CD14-positive monocyte (primary cell): ENCODE data around the gene SCEL. TPM values are rescaled to one million over a fixed set of nuclear protein-coding genes. Genes with fewer than 3 reads are reported as not detected.

Experiments used
- DNase-seq, 3 donors: peaks; one replicate each; pipeline ENCODE4 v3.0.0-alpha.2; 2011 to 2022
- H2AFZ ChIP-seq: 2 replicates; pipeline ENCODE4 v1.6.0; 2012; ENCODE audit warnings: mild to moderate bottlenecking, low read depth, low read length, inconsistent platforms; ENCODE audit not compliant: insufficient read depth, poor library complexity, severe bottlenecking
- H3K27ac ChIP-seq, 2 donors: 1 replicate in 1 of 2; 2 replicates in 1 of 2; pipeline ENCODE4 v1.5.1; 2012 to 2013; ENCODE audit warnings: low read length in 2 of 2, control low read depth in 1 of 2, inconsistent platforms in 1 of 2, low read depth in 1 of 2, mild to moderate bottlenecking in 1 of 2
- H3K27me3 ChIP-seq, 2 donors: one replicate each; pipeline versions ENCODE4 v1.6.0 to v1.6.1; 2011 to 2013; ENCODE audit warnings: low read length in 2 of 2; ENCODE audit not compliant: control insufficient read depth in 2 of 2, insufficient read depth in 2 of 2
- H3K36me3 ChIP-seq, 2 donors: replicated peaks in 1 of 2; 1 replicate in 1 of 2; 2 replicates in 1 of 2; pipeline versions ENCODE4 v1.5.1 to v1.6.1; 2012 to 2013; ENCODE audit warnings: low read length in 2 of 2, control low read depth in 1 of 2, inconsistent platforms in 1 of 2, mild to moderate bottlenecking in 1 of 2; ENCODE audit not compliant: insufficient read depth in 2 of 2, control insufficient read depth in 1 of 2
- H3K4me1 ChIP-seq, 2 donors: 1 replicate in 1 of 2; 2 replicates in 1 of 2; pipeline versions ENCODE4 v1.5.1 to v1.6.1; 2012 to 2013; ENCODE audit warnings: low read length in 2 of 2, control low read depth in 1 of 2, inconsistent platforms in 1 of 2, mild to moderate bottlenecking in 1 of 2, moderate library complexity in 1 of 2; ENCODE audit not compliant: insufficient read depth in 2 of 2, control insufficient read depth in 1 of 2
- H3K4me2 ChIP-seq: replicated peaks from 2 replicates; pipeline ENCODE3; 2012; ENCODE audit warnings: low read length, moderate library complexity, mild to moderate bottlenecking; ENCODE audit not compliant: poor library complexity, severe bottlenecking; ENCODE audit errors: extremely low read depth
- H3K4me3 ChIP-seq, 3 experiments: fragments of 200-600 bp in 1 of 3; sonication (generic) in 1 of 3; replicated peaks in 1 of 3; 1 replicate in 2 of 3; 2 replicates in 1 of 3; pipeline ENCODE4 v1.5.1; 2011 to 2013; ENCODE audit warnings: low read length in 3 of 3, mild to moderate bottlenecking in 3 of 3, control low read depth in 2 of 3, low read depth in 2 of 3, inconsistent platforms in 1 of 3, moderate library complexity in 1 of 3
- H3K79me2 ChIP-seq: 2 replicates; pipeline ENCODE4 v1.6.0; 2012; ENCODE audit warnings: mild to moderate bottlenecking, control low read depth, inconsistent platforms, low read length, moderate library complexity; ENCODE audit not compliant: insufficient read depth
- H3K9ac ChIP-seq: 2 replicates; pipeline ENCODE4 v1.6.0; 2017; ENCODE audit warnings: low read length, mild to moderate bottlenecking; ENCODE audit not compliant: insufficient read depth, poor library complexity, severe bottlenecking
- H3K9me3 ChIP-seq, 2 donors: replicated peaks in 1 of 2; 1 replicate in 1 of 2; 2 replicates in 1 of 2; pipeline versions ENCODE4 v1.5.1 to v1.6.1; 2012 to 2013; ENCODE audit warnings: low read length in 2 of 2, control low read depth in 1 of 2; ENCODE audit not compliant: control insufficient read depth in 1 of 2, insufficient read depth in 1 of 2
- H4K20me1 ChIP-seq: 2 replicates; pipeline ENCODE4 v1.6.0; 2012; ENCODE audit warnings: mild to moderate bottlenecking, low read length, control low read depth, moderate library complexity; ENCODE audit not compliant: insufficient read depth
- H3K27ac Mint-ChIP-seq, 7 donors: one replicate each; pipeline ENCODE4 v1.8.0; 2020; ENCODE audit warnings: mild to moderate bottlenecking in 7 of 7, mixed read lengths in 7 of 7, moderate library complexity in 6 of 7, inconsistent platforms in 2 of 7
- H3K27me3 Mint-ChIP-seq, 3 donors: one replicate each; pipeline ENCODE4 v1.8.0; 2021 to 2022; ENCODE audit warnings: low read depth in 3 of 3, mild to moderate bottlenecking in 3 of 3, mixed read lengths in 3 of 3, moderate library complexity in 3 of 3, inconsistent platforms in 1 of 3
- H3K36me3 Mint-ChIP-seq, 2 donors: one replicate each; pipeline ENCODE4 v1.8.0; 2020; ENCODE audit warnings: mixed read lengths in 2 of 2, inconsistent platforms in 1 of 2, mild to moderate bottlenecking in 1 of 2
- H3K4me1 Mint-ChIP-seq: one replicate; pipeline ENCODE4 v1.8.0; 2020; ENCODE audit warnings: mild to moderate bottlenecking, mixed read lengths
- H3K4me3 Mint-ChIP-seq, 2 donors: one replicate each; pipeline ENCODE4 v1.8.0; 2020; ENCODE audit warnings: mild to moderate bottlenecking in 2 of 2, mixed read lengths in 2 of 2, moderate library complexity in 1 of 2
- H3K9me3 Mint-ChIP-seq, 7 donors: one replicate each; pipeline ENCODE4 v1.8.0; 2020 to 2022; ENCODE audit warnings: mixed read lengths in 7 of 7, mild to moderate bottlenecking in 6 of 7, moderate library complexity in 6 of 7, inconsistent platforms in 2 of 7
- CTCF ChIP-seq: fragments of 200-600 bp; IDR thresholded peaks from one replicate; pipeline ENCODE4 v1.8.0; 2022; ENCODE audit warnings: antibody characterized with exemption, mild to moderate bottlenecking
- WGBS: methylation state at CpG from one replicate; pipeline ENCODE4 v1.1.5; 2013; ENCODE audit warnings: missing lambda C conversion rate; ENCODE audit not compliant: insufficient coverage; 5-methylcytosine and 5-hydroxymethylcytosine counted together
- intact Hi-C, 2 donors: fragments of 100-400 bp; cut with micrococcal nuclease; formaldehyde crosslinking; loops; one replicate each; pipeline versions ENCODE4 v1.15.0 to v1.15.1; 2023
- polyA plus RNA-seq, 3 donors: library from polyadenylated mRNA; depleted of rRNA in 1 of 3; unstranded in 2 of 3; stranded (reverse) in 1 of 3; fragments of 300-500 nt in 2 of 3; fragments of >200 nt in 1 of 3; fragmentation: Illumina TruSeq in 2 of 3; gene quantifications; 1 replicate in 2 of 3; 2 replicates in 1 of 3; pipeline ENCODE4 v1.2.3, GENCODE V29; 2012 to 2021

Gene SCEL
- polyA plus RNA-seq, 3 donors = not detected

GRCh38 chr13:77596777-77597176 lies 61.3 kb downstream of the SCEL start:
- Histone ChIP-seq H3K36me3 (no peaks in the 10 kb centered on the region), H3K9ac (no peak overlapping the region), H3K27ac (no peak overlapping the region), H3K4me1 (no peaks in the 10 kb centered on the region), H3K79me2 (no peaks in the 10 kb centered on the region), H3K4me3 (no peak overlapping the region), H2AFZ (no peak overlapping the region), H4K20me1 (no peaks in the 10 kb centered on the region), H3K27me3 (no peaks in the 10 kb centered on the region), H3K4me2 (no peak overlapping the region), H3K9me3 (no peaks in the 10 kb centered on the region)
- H3K4me3 Mint-ChIP-seq = no peak overlapping the region
- intact Hi-C loops = loop anchor here in 1 of 2 donors (10.0 kb wide), 1 partner anchor 148 kb away; no protein-coding TSS in a partner anchor
- no peaks in the 10 kb centered on the region for H3K9me3 Mint-ChIP-seq
- no peak overlapping the region for H3K27ac Mint-ChIP-seq
- DNase-seq = no peak
- H3K4me1 Mint-ChIP-seq = no peaks in the 10 kb centered on the region
- WGBS = no CpG with 5 or more reads among the region's 1 CpG
- no peaks in the 10 kb centered on the region for H3K36me3 Mint-ChIP-seq
- H3K27me3 Mint-ChIP-seq = peaks cover 0 to 3% (median 1%) of the 10 kb centered on the region in 3 donors
- no peak for TF ChIP-seq CTCF

GRCh38 chr13:77599351-77599750 lies 63.8 kb downstream of the SCEL start:
- H3K27me3 ChIP-seq = no peaks in the 10 kb centered on the region
- no peaks in the 10 kb centered on the region for H3K79me2 ChIP-seq
- intact Hi-C loops = loop anchor here in 1 of 2 donors (10.0 kb wide), 1 partner anchor 145 kb away; no protein-coding TSS in a partner anchor
- H3K27me3 Mint-ChIP-seq = peaks cover 0 to 2% (median 1%) of the 10 kb centered on the region in 3 donors
- H3K27ac Mint-ChIP-seq = no peak overlapping the region
- no peak overlapping the region for H3K4me3 ChIP-seq
- H4K20me1 ChIP-seq = no peaks in the 10 kb centered on the region
- H3K4me3 Mint-ChIP-seq = no peak overlapping the region
- no peak for DNase-seq
- H3K4me1 Mint-ChIP-seq = no peaks in the 10 kb centered on the region
- H3K9ac ChIP-seq = no peak overlapping the region
- H3K4me1 ChIP-seq = no peaks in the 10 kb centered on the region
- 86% methylated on average over 1 of the region's 2 CpGs for WGBS
- H2AFZ ChIP-seq = no peak overlapping the region
- H3K4me2 ChIP-seq = no peak overlapping the region
- no peaks in the 10 kb centered on the region for H3K36me3 Mint-ChIP-seq
- H3K9me3 ChIP-seq = no peaks in the 10 kb centered on the region
- H3K36me3 ChIP-seq = no peaks in the 10 kb centered on the region
- H3K9me3 Mint-ChIP-seq = peaks cover 0 to 3% (median 0%) of the 10 kb centered on the region in 7 donors
- H3K27ac ChIP-seq = no peak overlapping the region
- TF ChIP-seq CTCF = no peak
